GM12801 (cell line): ENCODE data around the gene KRTAP5-8.
"Not testable (repeated sequence)": the region's sequence is repeated elsewhere in the genome, so short reads cannot be mapped to it uniquely, and the experiment has no call there.

Source experiments
- CTCF ChIP-seq: IDR thresholded peaks from one replicate; pipeline ENCODE4 v1.5.1; 2011; ENCODE audit warnings: control low read depth; ENCODE audit not compliant: insufficient read length; ENCODE audit errors: extremely low read depth

Gene KRTAP5-8

GRCh38 chr11:71537977-71538665 lies at the start of gene KRTAP5-8:
KRTAP5-8 (plus strand) TSS chr11:71538025; CDS start chr11:71538056, 31 bp downstream.
- TF ChIP-seq CTCF: not testable (repeated sequence)

GRCh38 chr11:71488681-71489270 lies 49.0 kb upstream of the KRTAP5-8 start:
- no peak for TF ChIP-seq CTCF

- no peak for TF ChIP-seq CTCF
Observed at GRCh38 chr11:71489311-71490043, 48.3 kb upstream of the KRTAP5-8 start.

- no peak for TF ChIP-seq CTCF
Observed at GRCh38 chr11:71490044-71490730, 47.6 kb upstream of the KRTAP5-8 start.

- TF ChIP-seq CTCF: no peak
Observed at GRCh38 chr11:71490731-71491390, 47.0 kb upstream of the KRTAP5-8 start.

- TF ChIP-seq CTCF: no peak
Observed at GRCh38 chr11:71491531-71491930, 46.3 kb upstream of the KRTAP5-8 start.
